Astrocyte (in vitro differentiated cells and primary cell): ENCODE measurements around the gene TEPSIN. TPM values are rescaled to one million over a fixed set of nuclear protein-coding genes. Genes with fewer than 3 reads are reported as not detected.

Source experiments
- DNase-seq: peaks from one replicate; pipeline ENCODE4 v3.0.0-alpha.2; 2010; ENCODE audit warnings: low read depth
- FAIRE-seq: peaks from 2 replicates; lab custom pipeline; 2011; peaks lifted over from hg19 to GRCh38; lab: Jason Lieb, UNC
- H2AFZ ChIP-seq: 2 replicates; pipeline ENCODE4 v1.6.0; 2012; ENCODE audit warnings: low read depth, low read length, inconsistent platforms
- H3K27ac ChIP-seq: 2 replicates; pipeline ENCODE4 v1.5.1; 2011; ENCODE audit warnings: low read depth, low read length, inconsistent platforms
- H3K27me3 ChIP-seq: 2 replicates; pipeline ENCODE4 v1.6.0; 2011; ENCODE audit warnings: low read length, inconsistent platforms; ENCODE audit not compliant: insufficient read depth
- H3K36me3 ChIP-seq: 2 replicates; pipeline ENCODE4 v1.5.1; 2011; ENCODE audit warnings: low read length, inconsistent platforms; ENCODE audit not compliant: insufficient read depth
- H3K4me1 ChIP-seq: 2 replicates; pipeline ENCODE4 v1.5.1; 2011; ENCODE audit warnings: low read length, inconsistent platforms; ENCODE audit not compliant: insufficient read depth
- H3K4me2 ChIP-seq: 2 replicates; pipeline ENCODE4 v1.6.0; 2012; ENCODE audit warnings: low read length, inconsistent platforms
- H3K4me3 ChIP-seq: 2 replicates; pipeline ENCODE4 v1.5.1; 2011; ENCODE audit warnings: low read depth, mild to moderate bottlenecking, low read length, inconsistent platforms; ENCODE audit not compliant: insufficient read depth
- H3K79me2 ChIP-seq: 2 replicates; pipeline ENCODE4 v1.6.0; 2012; ENCODE audit warnings: mild to moderate bottlenecking, low read length, inconsistent platforms; ENCODE audit not compliant: insufficient read depth
- H3K9ac ChIP-seq: 2 replicates; pipeline ENCODE4 v1.6.0; 2012; ENCODE audit warnings: mild to moderate bottlenecking, low read length, inconsistent platforms
- H3K9me3 ChIP-seq: 2 replicates; pipeline ENCODE4 v1.5.1; 2012; ENCODE audit warnings: low read depth, mild to moderate bottlenecking, low read length, inconsistent platforms; ENCODE audit not compliant: insufficient read depth
- H4K20me1 ChIP-seq: 2 replicates; pipeline ENCODE4 v1.6.0; 2012; ENCODE audit warnings: low read length, inconsistent platforms; ENCODE audit not compliant: insufficient read depth
- H3K27ac Mint-ChIP-seq: one replicate; pipeline ENCODE4 v1.8.0; 2021; ENCODE audit warnings: mild to moderate bottlenecking, mixed read lengths; ENCODE audit not compliant: unreplicated experiment
- H3K27me3 Mint-ChIP-seq: one replicate; pipeline ENCODE4 v1.8.0; 2021; ENCODE audit warnings: low read depth, mixed read lengths; ENCODE audit not compliant: unreplicated experiment
- H3K36me3 Mint-ChIP-seq: one replicate; pipeline ENCODE4 v1.8.0; 2021; ENCODE audit warnings: low read depth, mixed read lengths; ENCODE audit not compliant: unreplicated experiment
- H3K4me1 Mint-ChIP-seq: one replicate; pipeline ENCODE4 v1.8.0; 2021; ENCODE audit warnings: low read depth, mixed read lengths; ENCODE audit not compliant: unreplicated experiment
- H3K4me3 Mint-ChIP-seq: one replicate; pipeline ENCODE4 v1.8.0; 2021; ENCODE audit warnings: mild to moderate bottlenecking, moderate library complexity, mixed read lengths; ENCODE audit not compliant: unreplicated experiment
- H3K9me3 Mint-ChIP-seq: one replicate; pipeline ENCODE4 v1.8.0; 2021; ENCODE audit warnings: mild to moderate bottlenecking, mixed read lengths; ENCODE audit not compliant: unreplicated experiment
- EZH2 ChIP-seq: IDR thresholded peaks from 2 replicates; pipeline ENCODE4 v1.6.1; 2012; ENCODE audit warnings: mild to moderate bottlenecking, low read length, inconsistent platforms; ENCODE audit not compliant: insufficient read depth
- total RNA-seq: library from RNA; stranded (reverse); gene quantifications from 2 replicates; pipeline ENCODE4 v1.2.1, GENCODE V29; 2021
- TF ChIP-seq, protein P1 (sequence below): IDR thresholded peaks from 2 replicates; pipeline ENCODE4 v1.5.1; 2011; ENCODE audit warnings: low read depth, mild to moderate bottlenecking, inconsistent platforms, low read length, moderate library complexity; ENCODE audit not compliant: insufficient read depth

The TEPSIN gene
- total RNA-seq, 1 donor from 2014 or later: 26.4 TPM

DNA sequence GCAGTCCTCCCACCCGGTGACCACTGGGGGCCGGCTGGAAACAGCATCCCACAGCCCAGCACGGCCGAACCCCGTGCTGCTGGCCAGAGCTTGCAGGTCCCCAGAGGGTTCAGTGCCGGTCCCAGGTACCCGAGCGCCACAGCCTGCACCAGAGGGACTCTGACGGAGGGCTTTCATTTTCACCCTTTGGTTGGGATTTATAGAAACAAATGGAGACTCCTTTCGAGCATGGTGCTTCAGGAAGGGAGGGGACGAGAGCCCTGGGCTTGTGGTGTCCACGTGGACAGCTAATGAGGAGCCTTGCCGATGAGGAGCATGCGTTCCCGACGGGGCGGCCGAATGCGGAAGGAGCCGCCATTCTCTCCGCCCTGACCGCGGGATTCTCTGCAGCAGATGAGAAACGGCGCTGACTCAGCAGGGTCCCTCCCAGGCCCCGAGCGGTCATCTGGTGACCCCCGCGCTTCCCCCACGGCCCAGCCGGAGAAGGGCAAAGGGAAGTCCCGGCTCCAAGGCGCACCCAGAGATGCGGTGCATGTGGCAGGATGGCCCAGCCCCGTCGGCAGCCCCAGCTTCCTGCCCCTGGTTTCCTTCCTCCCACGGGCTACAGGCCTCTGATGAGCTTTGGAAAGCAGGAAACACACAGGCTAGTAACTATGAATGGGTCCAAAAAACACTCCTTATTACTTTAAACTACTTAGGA lies 46.5 kb upstream of the TEPSIN start:
- H2AFZ ChIP-seq: peak overlapping the region; percentile 59
- DNase-seq: peak; percentile 6
- H3K79me2 ChIP-seq: peaks cover 47% of the 10 kb centered on the region

DNA sequence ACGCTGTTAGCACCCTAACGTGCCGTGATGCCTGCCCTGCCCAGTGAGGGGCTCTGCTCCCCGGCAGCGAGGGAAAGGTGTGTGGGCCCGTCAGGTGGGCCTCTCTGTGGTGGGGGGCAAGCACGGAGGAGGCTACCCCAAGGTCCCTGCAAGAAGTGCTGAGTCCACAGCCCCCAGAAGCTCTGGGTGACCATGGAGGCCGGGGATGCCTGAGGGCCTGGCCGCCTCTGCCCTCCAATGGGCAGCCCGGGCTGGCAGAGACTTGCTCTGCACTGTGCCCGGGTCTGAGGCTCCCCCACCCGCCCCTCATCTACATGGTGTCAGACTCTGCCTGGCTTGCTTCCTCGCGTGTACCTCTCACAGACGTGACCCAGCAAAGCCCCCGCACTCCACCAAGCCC lies 44.0 kb upstream of the TEPSIN start:
- peaks cover 12% of the 10 kb centered on the region for H3K4me1 ChIP-seq
- Mint-ChIP-seq H3K27me3 (no peaks in the 10 kb centered on the region), H3K4me3 (no peak overlapping the region), H3K9me3 (no peaks in the 10 kb centered on the region), H3K27ac (no peak overlapping the region), H3K36me3 (peaks cover 22% of the 10 kb centered on the region), H3K4me1 (no peaks in the 10 kb centered on the region)
- H3K9me3 ChIP-seq: no peaks in the 10 kb centered on the region
- FAIRE-seq (no peak), DNase-seq (no peak)
- H3K27me3 ChIP-seq: no peaks in the 10 kb centered on the region
- H4K20me1 ChIP-seq: peaks cover 10% of the 10 kb centered on the region
- no peak overlapping the region for H2AFZ ChIP-seq
- H3K79me2 ChIP-seq: peaks cover 30% of the 10 kb centered on the region
- no peak overlapping the region for H3K4me2 ChIP-seq
- no peak overlapping the region for H3K27ac ChIP-seq
- peaks cover 6% of the 10 kb centered on the region for H3K36me3 ChIP-seq
- H3K9ac ChIP-seq: no peak overlapping the region
- TF ChIP-seq, protein P1, sequence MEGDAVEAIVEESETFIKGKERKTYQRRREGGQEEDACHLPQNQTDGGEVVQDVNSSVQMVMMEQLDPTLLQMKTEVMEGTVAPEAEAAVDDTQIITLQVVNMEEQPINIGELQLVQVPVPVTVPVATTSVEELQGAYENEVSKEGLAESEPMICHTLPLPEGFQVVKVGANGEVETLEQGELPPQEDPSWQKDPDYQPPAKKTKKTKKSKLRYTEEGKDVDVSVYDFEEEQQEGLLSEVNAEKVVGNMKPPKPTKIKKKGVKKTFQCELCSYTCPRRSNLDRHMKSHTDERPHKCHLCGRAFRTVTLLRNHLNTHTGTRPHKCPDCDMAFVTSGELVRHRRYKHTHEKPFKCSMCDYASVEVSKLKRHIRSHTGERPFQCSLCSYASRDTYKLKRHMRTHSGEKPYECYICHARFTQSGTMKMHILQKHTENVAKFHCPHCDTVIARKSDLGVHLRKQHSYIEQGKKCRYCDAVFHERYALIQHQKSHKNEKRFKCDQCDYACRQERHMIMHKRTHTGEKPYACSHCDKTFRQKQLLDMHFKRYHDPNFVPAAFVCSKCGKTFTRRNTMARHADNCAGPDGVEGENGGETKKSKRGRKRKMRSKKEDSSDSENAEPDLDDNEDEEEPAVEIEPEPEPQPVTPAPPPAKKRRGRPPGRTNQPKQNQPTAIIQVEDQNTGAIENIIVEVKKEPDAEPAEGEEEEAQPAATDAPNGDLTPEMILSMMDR: no peak
- TF ChIP-seq EZH2: no peak
- no peak overlapping the region for H3K4me3 ChIP-seq

More for the DNA sequence above, 46.5 kb upstream of the TEPSIN start:
- peak overlapping the region; percentile 49 for H3K9ac ChIP-seq
- peak overlapping the region; percentile 33 for H3K27ac ChIP-seq
- Mint-ChIP-seq H3K27me3 (no peaks in the 10 kb centered on the region), H3K4me1 (no peaks in the 10 kb centered on the region), H3K9me3 (no peaks in the 10 kb centered on the region), H3K36me3 (peaks cover 22% of the 10 kb centered on the region), H3K27ac (no peak overlapping the region), H3K4me3 (no peak overlapping the region)
- peaks cover 12% of the 10 kb centered on the region for H3K4me1 ChIP-seq
- peaks cover 8% of the 10 kb centered on the region for H4K20me1 ChIP-seq
- H3K9me3 ChIP-seq: no peaks in the 10 kb centered on the region
- TF ChIP-seq, protein P1: no peak
- peak overlapping the region; percentile 31 for H3K4me3 ChIP-seq
- no peaks in the 10 kb centered on the region for H3K27me3 ChIP-seq
- H3K36me3 ChIP-seq: peaks cover 5% of the 10 kb centered on the region
- FAIRE-seq: no peak
- peak overlapping the region; percentile 67 for H3K4me2 ChIP-seq

DNA sequence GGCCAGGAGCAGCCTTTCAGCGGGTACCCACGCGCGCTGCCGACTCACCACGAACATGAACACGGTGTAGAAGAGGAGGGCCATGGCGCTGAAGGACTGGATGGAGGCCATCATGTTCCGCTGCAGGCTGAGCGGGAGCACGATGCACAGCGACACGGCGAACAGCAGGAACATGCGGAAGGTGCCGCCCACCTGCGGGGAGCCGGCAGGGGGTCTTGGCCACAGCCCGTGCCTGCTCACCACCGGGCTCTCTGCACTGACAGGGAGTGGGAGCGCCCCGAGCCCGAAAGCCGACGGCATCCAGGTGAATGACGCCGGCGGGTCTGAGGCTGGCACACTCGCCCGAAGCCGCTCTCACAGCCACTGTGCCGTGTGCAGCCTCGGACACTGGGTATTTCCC lies 43.3 kb upstream of the TEPSIN start:
- H4K20me1 ChIP-seq: peaks cover 18% of the 10 kb centered on the region
- H3K9ac ChIP-seq: no peak overlapping the region
- H3K4me2 ChIP-seq: no peak overlapping the region
- H3K9me3 ChIP-seq: no peaks in the 10 kb centered on the region
- H3K4me3 ChIP-seq: no peak overlapping the region
- TF ChIP-seq EZH2: no peak
- TF ChIP-seq, protein P1: no peak
- DNase-seq: no peak
- no peaks in the 10 kb centered on the region for H3K9me3 Mint-ChIP-seq
- no peaks in the 10 kb centered on the region for H3K4me1 Mint-ChIP-seq
- H2AFZ ChIP-seq: no peak overlapping the region
- H3K27ac Mint-ChIP-seq: no peak overlapping the region
- H3K27ac ChIP-seq: no peak overlapping the region
- H3K4me3 Mint-ChIP-seq: no peak overlapping the region
- no peak for FAIRE-seq
- H3K79me2 ChIP-seq: peaks cover 23% of the 10 kb centered on the region
- H3K4me1 ChIP-seq: peaks cover 12% of the 10 kb centered on the region
- no peaks in the 10 kb centered on the region for H3K27me3 Mint-ChIP-seq
- peaks cover 21% of the 10 kb centered on the region for H3K36me3 Mint-ChIP-seq
- H3K27me3 ChIP-seq: no peaks in the 10 kb centered on the region
- peaks cover 6% of the 10 kb centered on the region for H3K36me3 ChIP-seq
